Measurements from ENCODE around the gene TOP3B. TPM values are rescaled to one million over a fixed set of nuclear protein-coding genes. Genes with fewer than 3 reads are reported as not detected.
"Not testable (repeated sequence)": the region's sequence is repeated elsewhere in the genome, so short reads cannot be mapped to it uniquely, and the experiment has no call there.

The TOP3B gene
- polyA plus RNA-seq, 4 donors, result 12.0 to 26.9 (median 14.5) TPM

DNA sequence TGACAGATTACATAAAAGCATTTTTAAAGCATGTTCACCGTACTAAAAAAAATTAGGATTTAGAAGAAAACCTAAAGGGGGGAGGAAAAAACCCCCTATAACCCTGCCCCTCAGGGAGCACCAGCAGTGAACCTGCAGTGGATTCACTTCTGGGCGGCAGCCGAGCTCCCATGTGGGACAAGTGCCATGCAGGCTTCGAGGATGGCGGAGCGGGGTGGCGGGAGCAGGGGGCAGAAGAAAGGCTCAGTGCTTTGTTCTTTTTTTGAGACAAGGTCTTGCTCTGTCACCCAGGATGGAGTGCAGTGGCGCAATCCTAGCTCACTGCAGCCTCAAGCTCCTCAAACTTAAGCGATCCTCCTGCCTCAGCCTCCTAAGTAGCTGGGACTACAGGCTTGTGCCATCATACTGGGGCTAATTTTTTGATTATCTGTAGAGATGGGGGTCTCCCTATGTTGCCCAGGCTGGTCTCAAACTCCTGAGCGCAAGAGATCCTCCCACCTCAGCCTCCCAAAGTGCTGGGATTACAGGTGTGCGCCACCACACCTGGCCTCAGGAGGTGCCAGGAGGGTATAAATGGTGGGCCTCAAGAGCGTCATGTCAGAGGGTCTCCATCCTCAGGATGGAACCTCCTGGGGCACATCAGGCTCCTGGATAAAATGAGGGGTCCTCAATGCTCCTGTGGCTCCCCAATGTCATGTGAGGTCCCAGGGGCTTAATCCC, 64.0 kb downstream of the TOP3B start:
- peaks cover 0 to 28% (median 0%) of the 10 kb centered on the region in 3 donors for H3K36me3 ChIP-seq (ENCODE audit: control insufficient read depth in 3 of 3, insufficient read depth in 2 of 3, low read depth in 1 of 3, low read length in 3 of 3)
- no peak overlapping the region for H3K4me3 ChIP-seq (ENCODE audit: low read depth in 1 of 3, low read length in 3 of 3)
- no peaks in the 10 kb centered on the region for H3K9me3 ChIP-seq (ENCODE audit: control insufficient read depth in 2 of 2, insufficient read depth in 1 of 2, low read depth in 1 of 2, low read length in 1 of 2)
- no peak overlapping the region for H3K27ac ChIP-seq (ENCODE audit: low read depth in 1 of 3, low read length in 2 of 3)
- FAIRE-seq, result no peak
- 93 to 96% (median 95%) methylated on average over 12 of the region's 12 CpGs for WGBS, 3 donors
- no peaks in the 10 kb centered on the region for H3K27me3 ChIP-seq (ENCODE audit: control insufficient read depth in 3 of 3, insufficient read depth in 3 of 3, low read length in 3 of 3)
- H3K4me1 ChIP-seq (ENCODE audit: control insufficient read depth in 3 of 3, insufficient read depth in 2 of 3, low read depth in 1 of 3, low read length in 2 of 3), result no peaks in the 10 kb centered on the region
- DNase-seq, result no peak

DNA sequence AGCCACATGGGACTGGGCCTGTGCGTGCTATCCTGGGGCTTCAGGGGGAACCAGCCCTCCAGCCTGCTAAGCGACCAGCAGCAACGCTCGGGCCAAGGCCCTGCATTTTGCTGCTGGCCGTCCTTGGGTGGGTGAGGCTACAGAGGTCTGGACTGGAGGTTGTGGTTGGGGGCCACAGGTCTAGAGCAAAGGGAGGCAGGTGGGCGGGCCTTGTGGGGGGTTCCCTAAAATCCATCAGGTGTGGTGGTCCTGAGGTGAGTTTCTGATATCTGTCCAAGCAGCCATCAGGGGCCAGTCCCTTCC, 64.7 kb downstream of the TOP3B start:
- Histone ChIP-seq H3K27me3 (ENCODE audit: control insufficient read depth in 3 of 3, insufficient read depth in 3 of 3, low read length in 3 of 3) (no peaks in the 10 kb centered on the region), H3K4me3 (ENCODE audit: low read depth in 1 of 3, low read length in 3 of 3) (no peak overlapping the region), H3K27ac (ENCODE audit: low read depth in 1 of 3, low read length in 2 of 3) (no peak overlapping the region), H3K36me3 (ENCODE audit: control insufficient read depth in 3 of 3, insufficient read depth in 2 of 3, low read depth in 1 of 3, low read length in 3 of 3) (peaks cover 0 to 22% (median 0%) of the 10 kb centered on the region in 3 donors), H3K4me1 (ENCODE audit: control insufficient read depth in 3 of 3, insufficient read depth in 2 of 3, low read depth in 1 of 3, low read length in 2 of 3) (no peaks in the 10 kb centered on the region), H3K9me3 (ENCODE audit: control insufficient read depth in 2 of 2, insufficient read depth in 1 of 2, low read depth in 1 of 2, low read length in 1 of 2) (no peaks in the 10 kb centered on the region)
- WGBS, 3 donors, result 88 to 95% (median 90%) methylated on average over 6 of the region's 6 CpGs
- no peak for FAIRE-seq
- no peak for DNase-seq

DNA sequence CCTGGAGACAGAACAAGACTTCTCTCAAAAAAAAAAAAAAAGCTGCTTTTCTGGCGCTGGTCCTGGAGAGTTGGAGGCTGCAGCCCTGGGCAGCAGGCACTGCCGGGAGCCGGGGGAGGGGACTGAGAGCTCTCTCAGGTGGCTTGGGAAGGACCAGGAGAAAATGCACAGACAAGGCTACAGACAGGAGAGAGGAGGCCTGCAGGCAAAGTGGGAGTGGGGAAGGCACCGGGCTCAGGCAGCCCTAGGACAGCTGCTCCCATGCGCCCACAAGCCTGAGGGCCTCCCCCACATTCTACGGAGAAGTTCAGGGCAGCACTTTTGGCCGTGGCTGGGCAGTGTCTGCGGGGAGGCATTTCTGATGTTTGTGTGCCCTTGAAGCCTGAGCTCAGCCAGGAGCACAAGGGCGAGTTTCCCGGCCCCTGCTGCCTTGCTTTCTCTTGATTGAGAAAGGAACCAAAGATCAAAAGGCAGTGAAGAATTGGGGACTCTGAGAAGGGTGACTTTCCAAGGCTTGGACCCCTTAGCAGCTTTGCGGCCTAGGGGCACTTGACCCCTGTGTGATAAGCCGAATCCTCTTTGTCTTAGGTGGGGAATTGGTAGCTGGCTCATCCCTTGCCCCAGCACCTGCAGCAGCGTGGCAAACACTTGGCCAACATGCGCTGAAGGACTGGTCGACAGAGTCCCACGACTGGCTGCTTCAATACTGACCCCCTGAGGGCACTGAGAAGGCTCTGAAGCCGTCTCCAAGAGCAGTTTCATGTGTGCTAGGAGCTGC, 65.2 kb downstream of the TOP3B start:
- peaks cover 0 to 16% (median 0%) of the 10 kb centered on the region in 3 donors for H3K36me3 ChIP-seq (ENCODE audit: control insufficient read depth in 3 of 3, insufficient read depth in 2 of 3, low read depth in 1 of 3, low read length in 3 of 3)
- no peaks in the 10 kb centered on the region for H3K4me1 ChIP-seq (ENCODE audit: control insufficient read depth in 3 of 3, insufficient read depth in 2 of 3, low read depth in 1 of 3, low read length in 2 of 3)
- H3K9me3 ChIP-seq (ENCODE audit: control insufficient read depth in 2 of 2, insufficient read depth in 1 of 2, low read depth in 1 of 2, low read length in 1 of 2), result no peaks in the 10 kb centered on the region
- H3K27me3 ChIP-seq (ENCODE audit: control insufficient read depth in 3 of 3, insufficient read depth in 3 of 3, low read length in 3 of 3), result no peaks in the 10 kb centered on the region
- 65 to 70% (median 67%) methylated on average over 17 of the region's 17 CpGs for WGBS, 3 donors
- no peak overlapping the region for H3K4me3 ChIP-seq (ENCODE audit: low read depth in 1 of 3, low read length in 3 of 3)
- FAIRE-seq, result no peak
- no peak overlapping the region for H3K27ac ChIP-seq (ENCODE audit: low read depth in 1 of 3, low read length in 2 of 3)
- DNase-seq, result no peak

DNA sequence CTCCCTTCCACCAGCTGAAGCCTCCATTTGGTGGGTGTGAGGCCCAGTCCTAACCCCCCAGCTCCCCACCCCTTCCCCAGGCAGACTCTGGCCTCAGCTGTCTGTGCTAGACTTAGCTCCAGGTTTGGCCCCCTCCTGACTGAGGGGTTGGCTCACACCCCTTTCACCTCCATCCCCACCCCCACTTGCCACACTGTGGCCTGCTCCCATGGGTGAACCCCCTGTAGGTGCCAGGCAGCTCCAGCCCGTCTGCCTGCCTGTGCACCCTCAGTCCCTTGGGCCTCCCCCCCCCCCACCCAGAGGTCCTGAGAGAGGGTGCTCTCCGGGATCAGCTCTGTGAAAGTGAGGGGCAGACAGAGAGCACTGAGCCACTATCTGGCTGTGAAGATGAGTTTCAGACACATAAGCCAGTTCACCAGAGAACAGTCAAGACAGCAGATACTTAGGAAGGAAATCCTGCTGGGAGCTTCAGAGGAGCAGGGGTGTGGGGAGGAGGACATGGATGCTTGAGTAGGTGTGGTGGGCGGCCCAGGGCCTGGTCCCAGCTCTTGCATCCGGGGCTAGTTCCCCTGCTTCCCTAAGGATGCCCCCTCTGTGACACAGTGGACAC, 66.2 kb downstream of the TOP3B start:
- no peaks in the 10 kb centered on the region for H3K4me1 ChIP-seq (ENCODE audit: control insufficient read depth in 3 of 3, insufficient read depth in 2 of 3, low read depth in 1 of 3, low read length in 2 of 3)
- FAIRE-seq (no peak), DNase-seq (no peak)
- no peak overlapping the region for H3K4me3 ChIP-seq (ENCODE audit: low read depth in 1 of 3, low read length in 3 of 3)
- H3K9me3 ChIP-seq (ENCODE audit: control insufficient read depth in 2 of 2, insufficient read depth in 1 of 2, low read depth in 1 of 2, low read length in 1 of 2), result no peaks in the 10 kb centered on the region
- 80 to 95% (median 86%) methylated on average over 4 of the region's 4 CpGs for WGBS, 3 donors
- H3K27ac ChIP-seq (ENCODE audit: low read depth in 1 of 3, low read length in 2 of 3), result no peak overlapping the region
- H3K36me3 ChIP-seq (ENCODE audit: control insufficient read depth in 3 of 3, insufficient read depth in 2 of 3, low read depth in 1 of 3, low read length in 3 of 3), result peaks cover 0 to 12% (median 0%) of the 10 kb centered on the region in 3 donors
- no peaks in the 10 kb centered on the region for H3K27me3 ChIP-seq (ENCODE audit: control insufficient read depth in 3 of 3, insufficient read depth in 3 of 3, low read length in 3 of 3)

DNA sequence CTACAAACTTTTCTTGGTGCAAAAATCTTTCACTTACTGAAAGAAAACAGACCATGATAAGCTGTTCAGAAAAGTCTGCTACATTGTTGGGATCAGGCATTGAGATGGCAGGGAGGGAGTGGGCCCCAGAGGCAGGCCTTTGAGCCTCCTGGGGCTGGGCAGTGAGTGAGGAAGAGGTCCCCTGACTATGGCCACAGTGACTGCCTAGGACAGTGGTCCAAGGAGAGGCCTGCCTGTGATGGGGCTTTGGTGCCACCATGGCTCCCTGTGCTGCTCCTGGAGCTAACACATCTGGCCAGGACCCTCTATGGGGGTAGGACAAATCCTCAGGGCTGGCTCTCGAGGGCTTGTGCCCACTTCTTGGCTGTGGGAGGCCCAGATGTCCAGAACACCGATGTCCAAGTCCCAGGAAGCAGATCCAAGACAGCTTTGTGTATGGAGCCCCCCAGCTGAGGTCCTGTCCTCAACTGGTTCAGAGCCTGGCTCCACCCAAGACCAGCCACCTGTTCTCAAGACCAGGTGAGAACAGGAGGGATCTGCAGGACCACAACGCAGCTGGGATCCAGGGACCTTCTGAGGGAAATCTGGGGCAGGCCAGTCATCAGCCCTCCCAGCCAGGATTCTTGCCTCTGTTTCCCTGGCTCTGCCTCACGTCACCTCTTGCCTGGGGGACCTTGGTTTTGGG, 66.8 kb downstream of the TOP3B start:
- FAIRE-seq (no peak), DNase-seq (no peak)
- H3K27ac ChIP-seq (ENCODE audit: low read depth in 1 of 3, low read length in 2 of 3), result no peak overlapping the region
- no peak overlapping the region for H3K4me3 ChIP-seq (ENCODE audit: low read depth in 1 of 3, low read length in 3 of 3)
- 85 to 89% (median 88%) methylated on average over 4 of the region's 4 CpGs for WGBS, 3 donors
- H3K4me1 ChIP-seq (ENCODE audit: control insufficient read depth in 3 of 3, insufficient read depth in 2 of 3, low read depth in 1 of 3, low read length in 2 of 3), result no peaks in the 10 kb centered on the region
- H3K36me3 ChIP-seq (ENCODE audit: control insufficient read depth in 3 of 3, insufficient read depth in 2 of 3, low read depth in 1 of 3, low read length in 3 of 3), result peaks cover 0 to 8% (median 0%) of the 10 kb centered on the region in 3 donors
- no peaks in the 10 kb centered on the region for H3K9me3 ChIP-seq (ENCODE audit: control insufficient read depth in 2 of 2, insufficient read depth in 1 of 2, low read depth in 1 of 2, low read length in 1 of 2)
- no peaks in the 10 kb centered on the region for H3K27me3 ChIP-seq (ENCODE audit: control insufficient read depth in 3 of 3, insufficient read depth in 3 of 3, low read length in 3 of 3)

DNA sequence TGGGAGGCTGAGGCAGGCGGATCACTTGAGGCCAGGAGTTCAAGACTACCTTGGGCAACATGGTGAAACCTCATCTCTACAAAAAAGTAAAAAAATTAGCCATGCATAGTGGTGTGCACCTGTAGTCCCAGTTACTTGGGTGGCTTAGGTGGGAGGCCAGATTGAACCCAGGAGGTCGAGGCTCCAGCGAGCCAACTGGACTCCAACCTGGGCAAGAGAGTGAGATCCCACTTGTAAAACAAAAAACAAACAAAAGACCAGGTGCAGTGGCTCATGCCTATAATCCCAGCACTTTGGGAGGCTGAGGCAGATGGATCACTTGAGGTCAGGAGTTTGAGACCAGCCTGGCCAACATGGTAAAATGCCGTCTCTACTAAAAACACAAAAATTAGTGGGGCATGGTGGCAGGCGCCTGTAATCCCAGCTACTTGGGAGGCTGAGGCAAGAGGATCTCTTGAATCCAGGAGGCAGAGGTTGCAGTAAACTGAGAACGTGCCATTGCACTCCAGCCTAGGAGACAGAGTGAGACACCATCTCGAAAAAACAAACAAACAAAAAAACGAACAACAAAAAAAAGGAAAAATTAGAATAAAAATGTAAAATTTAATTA, 68.4 kb downstream of the TOP3B start:
- not testable (repeated sequence) for H3K27ac ChIP-seq (ENCODE audit: low read depth in 1 of 3, low read length in 2 of 3); H3K4me3 ChIP-seq (ENCODE audit: low read depth in 1 of 3, low read length in 3 of 3); H3K9me3 ChIP-seq (ENCODE audit: control insufficient read depth in 2 of 2, insufficient read depth in 1 of 2, low read depth in 1 of 2, low read length in 1 of 2); H3K4me1 ChIP-seq (ENCODE audit: control insufficient read depth in 3 of 3, insufficient read depth in 2 of 3, low read depth in 1 of 3, low read length in 2 of 3); DNase-seq; H3K36me3 ChIP-seq (ENCODE audit: control insufficient read depth in 3 of 3, insufficient read depth in 2 of 3, low read depth in 1 of 3, low read length in 3 of 3); H3K27me3 ChIP-seq (ENCODE audit: control insufficient read depth in 3 of 3, insufficient read depth in 3 of 3, low read length in 3 of 3); FAIRE-seq
- WGBS, 3 donors, result 92 to 96% (median 93%) methylated on average over 8 of the region's 8 CpGs

DNA sequence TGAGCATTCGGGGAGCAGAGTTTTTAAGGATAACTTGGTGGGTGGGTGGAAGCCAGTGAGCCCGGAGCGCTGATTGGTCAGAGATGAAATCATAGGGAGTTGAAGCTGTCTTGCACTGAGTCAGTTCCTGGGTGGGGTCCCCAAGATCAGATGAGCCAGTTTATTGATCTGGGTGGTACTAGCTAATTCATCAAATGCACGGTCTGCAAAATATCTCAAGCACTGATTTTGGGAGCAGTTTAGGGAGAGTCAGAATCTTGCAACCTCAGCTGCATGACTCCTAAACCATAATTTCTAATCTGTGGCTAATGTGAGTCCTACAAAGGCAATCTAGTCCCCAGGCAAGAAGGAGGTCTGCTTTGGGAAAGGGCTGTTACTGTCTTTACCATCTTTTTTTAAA, 72.2 kb downstream of the TOP3B start:
- H3K27me3 ChIP-seq (ENCODE audit: control insufficient read depth in 3 of 3, insufficient read depth in 3 of 3, low read length in 3 of 3); FAIRE-seq; H3K4me3 ChIP-seq (ENCODE audit: low read depth in 1 of 3, low read length in 3 of 3); H3K4me1 ChIP-seq (ENCODE audit: control insufficient read depth in 3 of 3, insufficient read depth in 2 of 3, low read depth in 1 of 3, low read length in 2 of 3); H3K9me3 ChIP-seq (ENCODE audit: control insufficient read depth in 2 of 2, insufficient read depth in 1 of 2, low read depth in 1 of 2, low read length in 1 of 2); H3K27ac ChIP-seq (ENCODE audit: low read depth in 1 of 3, low read length in 2 of 3); H3K36me3 ChIP-seq (ENCODE audit: control insufficient read depth in 3 of 3, insufficient read depth in 2 of 3, low read depth in 1 of 3, low read length in 3 of 3); DNase-seq: not testable (repeated sequence)
- 83 to 88% (median 87%) methylated on average over 4 of the region's 4 CpGs for WGBS, 3 donors

DNA sequence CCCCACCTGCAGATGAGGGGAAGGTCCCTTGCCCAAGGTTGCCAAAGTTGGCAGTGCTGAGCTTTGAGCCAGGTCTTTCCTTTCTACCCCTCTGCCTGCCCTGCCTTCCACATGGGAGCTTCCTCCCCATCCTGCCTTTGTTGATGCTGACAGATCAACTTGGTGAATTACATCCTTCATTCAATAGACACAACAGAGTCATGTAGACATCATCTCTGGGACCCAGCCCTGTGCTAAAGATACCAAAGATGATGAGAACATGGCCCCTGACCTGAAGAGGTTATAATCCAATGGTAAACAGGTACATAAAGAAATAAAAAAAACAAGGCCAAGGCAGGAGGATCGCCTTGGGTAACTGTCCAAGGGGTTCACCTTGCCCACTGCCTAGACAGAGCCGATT, 72.7 kb downstream of the TOP3B start:
- H3K27me3 ChIP-seq (ENCODE audit: control insufficient read depth in 3 of 3, insufficient read depth in 3 of 3, low read length in 3 of 3), result no peaks in the 10 kb centered on the region
- H3K27ac ChIP-seq (ENCODE audit: low read depth in 1 of 3, low read length in 2 of 3), result no peak overlapping the region
- FAIRE-seq (no peak), DNase-seq (no peak)
- WGBS, 3 donors, result 90 to 96% (median 94%) methylated on average over 2 of the region's 2 CpGs
- no peaks in the 10 kb centered on the region for H3K9me3 ChIP-seq (ENCODE audit: control insufficient read depth in 2 of 2, insufficient read depth in 1 of 2, low read depth in 1 of 2, low read length in 1 of 2)
- no peak overlapping the region for H3K4me3 ChIP-seq (ENCODE audit: low read depth in 1 of 3, low read length in 3 of 3)
- no peaks in the 10 kb centered on the region for H3K4me1 ChIP-seq (ENCODE audit: control insufficient read depth in 3 of 3, insufficient read depth in 2 of 3, low read depth in 1 of 3, low read length in 2 of 3)
- no peaks in the 10 kb centered on the region for H3K36me3 ChIP-seq (ENCODE audit: control insufficient read depth in 3 of 3, insufficient read depth in 2 of 3, low read depth in 1 of 3, low read length in 3 of 3)

Data from small intestine (tissue), 7 donors.